NCI-H82 treated with DMSO at 0.1 percent for 48 hours (cell line): ENCODE measurements around the gene HSP90B1.

Experiments
- DNase-seq: peaks from one replicate; lab custom pipeline; 2025; ENCODE audit not compliant: unreplicated experiment; lab: John Stamatoyannopoulos, UW

HSP90B1 gene

GRCh38 chr12:103969391-103969790 is 39.2 kb downstream of the HSP90B1 start:
- DNase-seq = no peak

GRCh38 chr12:103973909-103974308 is 43.7 kb downstream of the HSP90B1 start:
- no peak for DNase-seq

GRCh38 chr12:103975368-103975767 is 45.2 kb downstream of the HSP90B1 start:
- DNase-seq = no peak

- no peak for DNase-seq
Measured at GRCh38 chr12:103978384-103978982, 48.3 kb downstream of the HSP90B1 start.

GRCh38 chr12:103986829-103987228 is 56.6 kb downstream of the HSP90B1 start:
- DNase-seq = no peak

- DNase-seq = no peak
Measured at GRCh38 chr12:103994235-103994634, 64.0 kb downstream of the HSP90B1 start.

- DNase-seq = no peak
Measured at GRCh38 chr12:103996595-103996994, 66.4 kb downstream of the HSP90B1 start.

- no peak for DNase-seq
Measured at GRCh38 chr12:103997286-103997900, 67.2 kb downstream of the HSP90B1 start.
